GM15510 (cell line): ENCODE results near the gene RRP1.

Source experiments
- POLR2A ChIP-seq: IDR thresholded peaks from 3 replicates; pipeline ENCODE4 v1.6.1; 2011; ENCODE audit warnings: borderline replicate concordance; ENCODE audit not compliant: insufficient read length; ENCODE audit errors: extremely low read depth

The RRP1 gene

DNA sequence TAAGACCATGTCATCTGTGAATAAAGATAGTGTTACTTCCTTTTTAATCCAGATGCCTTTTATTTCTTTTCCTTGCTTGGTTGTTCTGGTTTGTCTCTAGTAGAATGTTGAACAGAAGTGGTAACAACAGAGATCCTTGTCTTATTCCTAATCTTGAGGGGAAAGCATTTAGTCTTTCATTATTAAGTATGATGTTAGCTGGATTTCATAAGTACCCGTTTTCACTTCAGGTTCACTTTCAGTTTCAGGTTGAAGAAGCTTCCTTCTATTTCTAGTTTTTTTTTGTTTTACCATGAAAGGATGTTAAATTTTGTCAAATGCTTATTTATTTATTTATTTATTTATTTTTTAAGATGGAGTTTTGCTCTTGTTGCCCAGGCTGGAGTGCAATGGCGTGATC lies 53.4 kb downstream of the RRP1 start:
- TF ChIP-seq POLR2A, result no peak

DNA sequence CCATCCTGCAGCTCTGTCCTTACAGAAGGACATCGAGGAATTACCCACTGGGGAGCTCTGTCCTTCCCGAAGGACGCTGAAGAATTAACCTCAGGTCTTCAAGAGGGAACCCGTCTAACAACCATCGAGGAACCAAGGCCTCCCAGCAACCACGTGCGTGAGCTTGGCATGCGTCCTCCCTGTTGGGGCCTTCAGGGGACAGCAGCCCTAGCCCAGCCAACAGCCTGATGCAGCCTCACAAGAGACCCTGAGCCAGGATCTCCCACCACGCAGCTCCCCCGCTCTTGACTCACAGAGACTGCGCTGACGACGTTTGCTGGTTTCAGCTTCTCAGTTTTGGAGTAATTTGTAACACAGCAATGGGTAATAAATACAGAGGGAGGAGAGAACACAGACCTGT lies 56.0 kb downstream of the RRP1 start:
- no peak for TF ChIP-seq POLR2A

DNA sequence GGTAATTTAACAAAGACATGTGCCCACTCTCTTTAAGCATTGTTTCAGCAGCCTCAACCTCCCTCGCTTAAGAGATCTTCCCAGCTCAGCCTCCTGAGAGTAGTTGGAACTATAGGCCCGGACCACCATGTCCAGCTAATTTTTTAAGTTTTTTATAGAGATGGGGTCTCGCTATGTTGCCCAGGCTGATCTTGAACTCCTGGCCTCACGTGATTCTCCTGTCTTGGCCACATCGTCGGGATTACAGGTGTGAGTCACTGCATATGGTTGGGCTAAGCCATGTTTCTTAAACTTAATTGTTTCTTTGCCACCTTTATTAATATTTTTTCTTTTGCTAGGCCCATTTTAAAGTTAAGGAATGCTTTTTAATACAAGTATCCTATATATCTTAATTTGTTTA lies 57.1 kb downstream of the RRP1 start:
- no peak for TF ChIP-seq POLR2A

DNA sequence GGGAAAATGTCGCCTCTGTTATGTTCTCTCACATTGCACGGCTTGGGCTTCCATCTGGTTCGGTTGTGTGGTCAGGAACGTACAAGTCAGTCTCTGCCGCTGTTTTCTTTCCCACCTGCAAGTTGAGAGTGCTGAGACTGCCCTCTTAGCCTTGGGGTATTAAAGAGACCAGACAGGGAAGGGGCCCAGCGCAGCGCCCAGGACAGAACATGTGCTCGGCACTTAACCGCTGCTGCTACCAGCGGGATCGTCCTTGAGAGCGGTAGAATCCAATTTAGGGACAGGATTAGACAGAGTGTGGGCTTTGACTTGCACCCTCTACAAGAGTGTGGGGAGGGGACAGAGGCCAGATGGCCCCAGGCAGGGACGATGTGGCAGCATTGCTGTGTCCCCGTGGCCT lies 57.9 kb downstream of the RRP1 start:
- TF ChIP-seq POLR2A, result no peak

DNA sequence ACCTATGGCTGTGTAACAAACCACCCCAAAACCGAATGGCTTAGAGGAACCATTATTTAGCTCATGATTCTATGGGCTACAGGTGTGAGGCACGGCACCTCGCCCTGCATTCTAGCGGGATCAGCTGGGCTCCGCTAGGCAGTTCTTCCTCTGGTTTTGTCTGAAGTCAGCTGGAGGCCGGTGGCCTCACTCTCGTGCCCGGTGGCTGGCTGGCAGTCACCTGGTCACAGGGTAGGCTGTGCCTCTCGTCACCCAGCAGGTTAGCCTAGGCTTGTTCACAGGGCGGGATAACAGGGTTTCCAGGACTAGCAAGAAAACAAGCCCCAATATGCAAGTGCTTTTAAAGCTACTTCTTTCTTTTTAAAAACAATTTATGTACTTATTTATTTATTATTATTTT lies 59.4 kb downstream of the RRP1 start:
- no peak for TF ChIP-seq POLR2A

DNA sequence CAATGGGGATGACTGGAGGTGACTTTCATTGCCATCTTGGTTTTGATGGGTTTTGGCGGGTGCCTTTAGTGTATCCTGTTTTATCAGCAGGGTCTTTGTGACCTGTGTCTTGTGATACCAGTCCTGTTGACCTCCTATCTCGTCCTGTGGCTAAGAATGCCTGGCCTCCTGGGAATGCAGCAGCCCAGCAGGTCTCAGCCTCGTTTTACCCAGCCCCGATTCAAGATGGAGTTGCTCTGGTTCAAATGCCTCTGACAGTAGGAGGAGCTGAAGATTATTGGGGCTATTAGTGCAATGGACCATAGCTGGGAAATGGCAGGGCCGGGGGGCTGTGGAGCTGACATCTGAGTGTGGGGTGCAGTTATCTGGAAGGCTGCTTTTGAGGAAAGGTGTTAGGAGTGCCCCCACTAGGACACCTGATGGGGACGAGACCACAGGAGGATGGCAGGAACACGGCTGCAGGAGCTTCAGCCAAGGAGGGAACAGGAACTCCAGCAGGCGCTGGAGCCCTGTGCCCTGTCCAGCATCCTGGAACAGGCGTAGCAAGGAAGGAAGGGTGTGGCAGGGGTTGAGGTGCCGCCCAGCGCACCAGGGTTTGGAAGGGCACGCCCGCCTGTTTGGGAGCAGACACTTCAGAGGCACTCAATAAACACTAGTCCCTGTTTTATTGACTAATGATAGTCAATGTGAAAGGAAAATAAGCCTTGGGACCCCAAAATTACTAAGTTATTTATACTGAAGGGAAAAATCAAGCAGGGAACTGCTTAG lies 60.3 kb downstream of the RRP1 start:
- no peak for TF ChIP-seq POLR2A

DNA sequence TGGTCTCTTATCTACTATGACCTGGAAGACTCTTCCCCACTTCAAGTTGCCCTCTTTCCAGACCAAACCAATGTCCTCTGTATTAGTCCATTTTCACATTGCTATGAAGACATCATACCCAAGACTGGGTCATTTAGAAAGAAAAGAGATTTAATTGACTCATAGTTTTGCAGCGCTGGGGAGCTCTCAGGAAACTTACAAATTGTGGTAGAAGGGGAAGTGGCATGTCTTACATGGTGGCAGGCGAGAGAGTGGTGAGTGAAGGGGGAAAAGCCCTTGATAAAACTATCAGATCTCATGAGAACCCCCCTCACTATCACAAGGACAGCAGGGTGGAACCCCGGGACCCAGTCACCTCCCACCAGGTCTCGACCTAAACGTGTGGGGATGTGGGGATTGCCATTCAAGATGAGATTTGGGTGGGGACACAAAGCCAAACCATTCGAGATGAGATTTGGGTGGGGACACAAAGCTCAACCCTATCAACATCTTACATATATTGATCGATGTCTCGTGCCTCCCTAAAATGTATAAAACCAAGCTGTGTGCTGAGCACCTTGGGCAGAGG lies 61.4 kb downstream of the RRP1 start:
- no peak for TF ChIP-seq POLR2A

DNA sequence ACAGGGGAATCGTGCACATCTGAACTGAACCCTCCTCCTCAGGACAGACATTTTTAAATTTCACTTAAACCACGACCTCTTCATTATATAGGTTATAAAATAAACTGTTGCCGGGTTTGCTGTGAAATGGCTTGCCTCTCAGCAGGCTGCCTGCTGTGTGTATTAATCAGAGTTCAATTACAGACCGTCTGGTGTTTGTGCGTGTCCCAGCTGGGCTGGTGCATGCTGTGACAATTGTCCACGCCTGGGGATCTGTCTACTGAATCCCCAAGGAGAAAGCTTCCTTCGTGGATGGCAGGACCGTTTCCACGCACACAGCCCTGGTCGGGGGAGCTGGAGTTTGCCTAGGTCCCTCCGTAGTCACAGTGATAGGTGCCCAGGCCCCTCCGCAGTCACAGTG lies 62.2 kb downstream of the RRP1 start:
- TF ChIP-seq POLR2A, result no peak

DNA sequence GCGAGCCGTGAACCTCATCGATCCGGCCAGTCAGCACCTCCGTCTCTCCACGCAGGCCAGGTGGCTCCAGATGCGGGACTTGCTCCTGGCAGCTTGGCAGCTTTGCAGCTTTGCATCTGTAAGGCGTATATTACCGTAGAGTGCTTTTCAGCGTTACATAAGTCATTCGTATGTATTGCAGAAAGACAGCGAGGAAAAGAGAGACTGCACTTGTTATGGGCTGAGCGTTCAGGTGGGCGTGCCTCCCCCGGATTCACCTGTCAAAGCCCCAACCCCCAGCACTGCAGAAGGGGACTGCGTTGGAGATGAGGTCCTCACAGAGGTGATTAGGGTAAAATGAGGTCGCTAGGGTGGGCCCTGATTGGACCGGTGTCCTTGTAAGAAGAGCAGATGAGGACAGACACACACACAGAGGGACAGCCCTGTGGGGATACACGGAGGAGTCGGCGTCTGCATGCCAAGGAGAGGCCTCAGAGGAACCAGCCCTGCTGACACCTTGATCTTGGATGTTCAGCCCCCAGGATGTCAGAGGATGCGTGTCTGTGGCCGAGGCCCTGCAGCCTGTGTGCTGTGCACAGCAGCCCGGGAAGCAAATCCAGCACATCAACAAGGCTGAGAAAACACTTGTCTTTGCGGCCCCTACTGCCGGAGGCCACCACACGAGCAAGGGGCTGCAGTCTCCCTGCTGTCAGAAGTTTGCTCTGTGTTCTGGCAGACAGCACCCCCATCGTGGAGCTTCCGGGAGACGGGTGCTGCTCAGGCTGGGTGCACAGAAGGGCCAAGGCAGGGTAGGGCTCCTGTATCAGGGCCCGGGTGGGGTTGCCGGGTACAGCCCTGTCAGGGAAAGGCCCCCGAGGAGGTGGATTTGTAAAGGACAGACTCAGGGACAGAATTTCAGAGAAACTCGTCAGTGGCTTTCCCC lies 64.7 kb downstream of the RRP1 start:
- no peak for TF ChIP-seq POLR2A
